ENCODE results near the gene LMTK3. TPM values are rescaled to one million over a fixed set of nuclear protein-coding genes. Genes with fewer than 3 reads are reported as not detected.

LMTK3 gene
- total RNA-seq, 3 donors from 2014 or later, result 1.8 to 2.6 (median 2.0) TPM

Other genes with a start within 250 kb of the LMTK3 start
- gene ZNF114, start 241.8 kb downstream of the LMTK3 start, total RNA-seq, result under 1 TPM in 2 of 3 donors, not detected in 1; 0.10 to 0.18 TPM
- gene EMP3, start 186.3 kb downstream of the LMTK3 start, total RNA-seq, result 100 to 1,000 TPM; 187 to 207 (median 196) TPM
- gene TMEM143, start 147.9 kb downstream of the LMTK3 start, total RNA-seq, result 1 to 10 TPM; 5.2 to 6.4 (median 5.6) TPM
- gene SYNGR4, start 147.5 kb downstream of the LMTK3 start, total RNA-seq, result not detected
- 10 to 100 TPM; 58.6 to 63.8 (median 61.3) TPM for gene KDELR1, start 120.3 kb downstream of the LMTK3 start, total RNA-seq
- under 1 TPM; 0.11 to 0.14 (median 0.13) TPM for gene GRIN2D, start 118.2 kb downstream of the LMTK3 start, total RNA-seq
- 100 to 1,000 TPM; 175 to 192 (median 187) TPM for gene GRWD1, start 65.9 kb downstream of the LMTK3 start, total RNA-seq
- gene KCNJ14, start 56.3 kb downstream of the LMTK3 start, total RNA-seq, result 1 to 10 TPM; 3.1 to 3.3 (median 3.3) TPM
- gene CYTH2, start 42.5 kb downstream of the LMTK3 start, total RNA-seq, result 10 to 100 TPM; 30.7 to 36.2 (median 31.5) TPM
- gene SULT2B1, start 40.3 kb upstream of the LMTK3 start, total RNA-seq, result not detected
- gene SPACA4, start 94.9 kb upstream of the LMTK3 start, total RNA-seq, result not detected
- gene FAM83E, start 103.2 kb upstream of the LMTK3 start, total RNA-seq, result 10 to 100 TPM; 11.3 to 15.7 (median 13.1) TPM
- gene RPL18, start 107.3 kb upstream of the LMTK3 start, total RNA-seq, result 1,000 to 10,000 TPM; 2,406 to 2,595 (median 2,478) TPM
- gene SPHK2, start 107.7 kb upstream of the LMTK3 start, total RNA-seq, result 10 to 100 TPM; 39.8 to 43.1 (median 40.6) TPM
- 10 to 100 TPM in 2 of 3 donors, 1 to 10 TPM in 1; 6.7 to 12.3 (median 11.2) TPM for gene DBP, start 125.5 kb upstream of the LMTK3 start, total RNA-seq
- 10 to 100 TPM in 1 of 3 donors, 1 to 10 TPM in 2; 8.8 to 11.6 (median 9.1) TPM for gene CA11, start 134.4 kb upstream of the LMTK3 start, total RNA-seq
- under 1 TPM; 0.11 to 0.26 (median 0.18) TPM for gene NTN5, start 161.2 kb upstream of the LMTK3 start, total RNA-seq
- gene FUT2, start 184.1 kb upstream of the LMTK3 start, total RNA-seq, result under 1 TPM in 1 of 3 donors, not detected in 2; 0.14 TPM
- gene MAMSTR, start 207.9 kb upstream of the LMTK3 start, total RNA-seq, result under 1 TPM; 0.33 to 0.69 (median 0.51) TPM
- under 1 TPM; 0.16 to 0.65 (median 0.18) TPM for gene RASIP1, start 228.8 kb upstream of the LMTK3 start, total RNA-seq
- gene IZUMO1, start 235.1 kb upstream of the LMTK3 start, total RNA-seq, result not detected
- gene FUT1, start 240.8 kb upstream of the LMTK3 start, total RNA-seq, result under 1 TPM; 0.13 to 0.22 (median 0.18) TPM
- gene FGF21, start 243.7 kb upstream of the LMTK3 start, total RNA-seq, result not detected

All from activated T-cell treated with anti-CD3 and anti-CD28 coated beads, Interleukin-2, amount 50 U/mL, for 4 hours (primary cell).